C4-2B (cell line): Measurements from ENCODE around the gene TENM4.

Experiments used
- H3K27ac ChIP-seq: fragments of 450-650 bp; 2 replicates; pipeline ENCODE4 v1.5.1; 2017
- CTCF ChIP-seq: fragments of 450-650 bp; conservative IDR thresholded peaks from 2 replicates; pipeline ENCODE4 v1.5.1; 2017; ENCODE audit warnings: mild to moderate bottlenecking
- ZFX ChIP-seq: fragments of 450-650 bp; IDR thresholded peaks from 2 replicates; pipeline ENCODE4 v1.6.1; 2017

The TENM4 gene

GRCh38 chr11:79348976-79349682, 91.7 kb downstream of the TENM4 start:
- no peak for TF ChIP-seq ZFX
- TF ChIP-seq CTCF: no peak
- H3K27ac ChIP-seq: no peak overlapping the region

GRCh38 chr11:79346021-79346420, 94.8 kb downstream of the TENM4 start:
- no peak for TF ChIP-seq CTCF
- no peak for TF ChIP-seq ZFX
- H3K27ac ChIP-seq: no peak overlapping the region

- no peak overlapping the region for H3K27ac ChIP-seq
- TF ChIP-seq CTCF (no peak), ZFX (no peak)
These were observed 96.0 kb downstream of the TENM4 start for GRCh38 chr11:79344753-79345294.

- TF ChIP-seq CTCF (no peak), ZFX (no peak)
- no peak overlapping the region for H3K27ac ChIP-seq
These were observed 98.1 kb downstream of the TENM4 start for GRCh38 chr11:79342686-79343085.

- TF ChIP-seq CTCF (no peak), ZFX (no peak)
- no peak overlapping the region for H3K27ac ChIP-seq
These were observed 98.6 kb downstream of the TENM4 start for GRCh38 chr11:79342236-79342635.

GRCh38 chr11:79340535-79340934, 100.3 kb downstream of the TENM4 start:
- no peak overlapping the region for H3K27ac ChIP-seq
- TF ChIP-seq ZFX: no peak
- TF ChIP-seq CTCF: no peak

- no peak overlapping the region for H3K27ac ChIP-seq
- TF ChIP-seq ZFX (no peak), CTCF (no peak)
These were observed 103.9 kb downstream of the TENM4 start for GRCh38 chr11:79336797-79337517.
